H9 (cell line): ENCODE data around the gene TMEM184A. TPM values are rescaled to one million over a fixed set of nuclear protein-coding genes. Genes with fewer than 3 reads are reported as not detected.

Source experiments
- DNase-seq: peaks from one replicate; pipeline ENCODE4 v3.0.0-alpha.2; 2017
- H2AFZ ChIP-seq: one replicate; pipeline ENCODE4 v1.6.1; 2013; ENCODE audit warnings: mild to moderate bottlenecking, low read length, control low read depth, moderate library complexity
- H2AK5ac ChIP-seq: 2 replicates; pipeline ENCODE4 v1.6.1; 2013; ENCODE audit warnings: low read length, control low read depth, mixed read lengths; ENCODE audit not compliant: insufficient read length
- H2BK120ac ChIP-seq: one replicate; pipeline ENCODE4 v1.6.1; 2013; ENCODE audit warnings: low read depth, mild to moderate bottlenecking, low read length, control low read depth, inconsistent platforms; ENCODE audit not compliant: poor library complexity, severe bottlenecking
- H2BK12ac ChIP-seq: 2 replicates; pipeline ENCODE4 v1.6.1; 2013; ENCODE audit warnings: low read length, control low read depth, mixed read lengths, low read depth; ENCODE audit not compliant: insufficient read length
- H2BK15ac ChIP-seq: 2 replicates; pipeline ENCODE4 v1.6.1; 2013; ENCODE audit warnings: low read depth, low read length, control low read depth
- H2BK20ac ChIP-seq: one replicate; pipeline ENCODE4 v1.6.1; 2013; ENCODE audit warnings: low read depth, mild to moderate bottlenecking, low read length, control low read depth, inconsistent platforms; ENCODE audit not compliant: poor library complexity, severe bottlenecking
- H2BK5ac ChIP-seq: 2 replicates; pipeline ENCODE4 v1.6.1; 2013; ENCODE audit warnings: low read length, control low read depth, mixed read lengths; ENCODE audit not compliant: insufficient read length
- H3K14ac ChIP-seq: 2 replicates; pipeline ENCODE4 v1.6.1; 2013; ENCODE audit warnings: low read length, control low read depth; ENCODE audit not compliant: insufficient read depth
- H3K18ac ChIP-seq: 2 replicates; pipeline ENCODE4 v1.6.1; 2013; ENCODE audit warnings: low read depth, mild to moderate bottlenecking, mixed read lengths, low read length, control low read depth; ENCODE audit not compliant: insufficient read length
- H3K23ac ChIP-seq: 2 replicates; pipeline ENCODE4 v1.6.1; 2013; ENCODE audit warnings: low read length, control low read depth, mixed read lengths, low read depth; ENCODE audit not compliant: insufficient read length
- H3K23me2 ChIP-seq: 2 replicates; pipeline ENCODE4 v1.6.1; 2013; ENCODE audit warnings: low read depth, mild to moderate bottlenecking, mixed read lengths, low read length, control low read depth; ENCODE audit not compliant: insufficient read length, poor library complexity, severe bottlenecking
- H3K27ac ChIP-seq: 2 replicates; pipeline ENCODE4 v1.5.1; 2013; ENCODE audit warnings: low read length, control low read depth, mixed read lengths, low read depth; ENCODE audit not compliant: insufficient read length
- H3K27me3 ChIP-seq: 2 replicates; pipeline ENCODE4 v1.6.1; 2013; ENCODE audit warnings: low read length, control low read depth, inconsistent platforms; ENCODE audit not compliant: insufficient read depth
- H3K4ac ChIP-seq: 2 replicates; pipeline ENCODE4 v1.6.1; 2013; ENCODE audit warnings: low read depth, mild to moderate bottlenecking, control low read depth, inconsistent platforms, low read length, moderate library complexity
- H3K4me1 ChIP-seq: 2 replicates; pipeline ENCODE4 v1.6.1; 2013; ENCODE audit warnings: low read length, control low read depth, inconsistent platforms; ENCODE audit not compliant: insufficient read depth
- H3K4me2 ChIP-seq: 2 replicates; pipeline ENCODE4 v1.6.1; 2013; ENCODE audit warnings: low read length, control low read depth, mixed read lengths; ENCODE audit not compliant: insufficient read length, insufficient read depth
- H3K56ac ChIP-seq: 2 replicates; pipeline ENCODE4 v1.6.1; 2013; ENCODE audit warnings: low read depth, mild to moderate bottlenecking, mixed read lengths, low read length, control low read depth; ENCODE audit not compliant: insufficient read length
- H3K79me1 ChIP-seq: 2 replicates; pipeline ENCODE4 v1.6.1; 2013; ENCODE audit warnings: low read depth, mild to moderate bottlenecking, moderate library complexity, low read length, control low read depth, inconsistent platforms; ENCODE audit not compliant: insufficient read depth, poor library complexity, severe bottlenecking
- H3K79me2 ChIP-seq: 2 replicates; pipeline ENCODE4 v1.6.1; 2013; ENCODE audit warnings: low read length, control low read depth, inconsistent platforms; ENCODE audit not compliant: insufficient read depth
- H3K9ac ChIP-seq: 2 replicates; pipeline ENCODE4 v1.6.1; 2013; ENCODE audit warnings: low read length, control low read depth, mixed read lengths; ENCODE audit not compliant: insufficient read length; ENCODE audit errors: extremely low read depth
- H3K9me3 ChIP-seq: one replicate; pipeline ENCODE4 v1.6.1; 2013; ENCODE audit warnings: low read depth, low read length, inconsistent platforms; ENCODE audit not compliant: control insufficient read depth
- H3T11ph ChIP-seq: one replicate; pipeline ENCODE4 v1.6.1; 2013; ENCODE audit warnings: mild to moderate bottlenecking, low read length, control low read depth, inconsistent platforms
- H4K20me1 ChIP-seq: one replicate; pipeline ENCODE4 v1.6.1; 2013; ENCODE audit not compliant: control insufficient read depth, insufficient read length, insufficient read depth
- H4K5ac ChIP-seq: 2 replicates; pipeline ENCODE4 v1.6.1; 2013; ENCODE audit warnings: low read depth, mild to moderate bottlenecking, mixed read lengths, low read length, control low read depth; ENCODE audit not compliant: insufficient read length
- H4K8ac ChIP-seq: replicated peaks from 2 replicates; pipeline ENCODE4 v1.6.1; 2013; ENCODE audit warnings: low read length, control low read depth, mixed read lengths, low read depth; ENCODE audit not compliant: insufficient read length
- H4K91ac ChIP-seq: 2 replicates; pipeline ENCODE4 v1.6.1; 2013; ENCODE audit warnings: low read depth, mild to moderate bottlenecking, moderate library complexity, mixed read lengths, low read length, control low read depth; ENCODE audit not compliant: insufficient read length
- H3K27ac Mint-ChIP-seq, 3 experiments: 2 replicates in 2 of 3; 3 replicates in 1 of 3; pipeline ENCODE4 v1.8.0; 2020 to 2021; ENCODE audit warnings: mixed read lengths in 3 of 3, mild to moderate bottlenecking in 1 of 3, moderate library complexity in 1 of 3
- H3K27me3 Mint-ChIP-seq: 2 replicates; pipeline ENCODE4 v1.8.0; 2021; ENCODE audit warnings: low read depth, mild to moderate bottlenecking, moderate library complexity, mixed read lengths
- H3K36me3 Mint-ChIP-seq, 3 experiments: 2 replicates in 2 of 3; 3 replicates in 1 of 3; pipeline ENCODE4 v1.8.0; 2020 to 2021; ENCODE audit warnings: low read depth in 3 of 3, mixed read lengths in 3 of 3; ENCODE audit not compliant: insufficient read depth in 1 of 3
- H3K4me1 Mint-ChIP-seq, 2 experiments: 2 replicates each; pipeline ENCODE4 v1.8.0; 2020; ENCODE audit warnings: mixed read lengths in 2 of 2
- H3K4me3 Mint-ChIP-seq, 2 experiments: 2 replicates in 1 of 2; 3 replicates in 1 of 2; pipeline ENCODE4 v1.8.0; 2020 to 2021; ENCODE audit warnings: mild to moderate bottlenecking in 2 of 2, mixed read lengths in 2 of 2, moderate library complexity in 1 of 2
- H3K9me3 Mint-ChIP-seq, 2 experiments: 2 replicates in 1 of 2; 3 replicates in 1 of 2; pipeline ENCODE4 v1.8.0; 2020; ENCODE audit warnings: mild to moderate bottlenecking in 2 of 2, mixed read lengths in 2 of 2, moderate library complexity in 1 of 2
- WGBS: extraction: QIAGEN DNeasy Blood & Tissue Kit; methylation state at CpG from one replicate; pipeline ENCODE4 v1.1.7; 2013; ENCODE audit warnings: missing lambda C conversion rate, low lambda C conversion rate, mixed read lengths; ENCODE audit not compliant: insufficient read length; ENCODE audit errors: extremely low coverage; 5-methylcytosine and 5-hydroxymethylcytosine counted together
- total RNA-seq: library from RNA; stranded (reverse); gene quantifications from 2 replicates; pipeline ENCODE4 v1.2.1, GENCODE V29; 2021
- TF ChIP-seq, protein P1 (sequence below): fragments of 200-600 bp; sonication (generic); conservative IDR thresholded peaks from 3 replicates; pipeline ENCODE4 v1.8.0; 2021; ENCODE audit warnings: antibody characterized with exemption, mild to moderate bottlenecking

TMEM184A gene
- total RNA-seq, 1 experiment from 2014 or later = 1.3 TPM

DNA sequence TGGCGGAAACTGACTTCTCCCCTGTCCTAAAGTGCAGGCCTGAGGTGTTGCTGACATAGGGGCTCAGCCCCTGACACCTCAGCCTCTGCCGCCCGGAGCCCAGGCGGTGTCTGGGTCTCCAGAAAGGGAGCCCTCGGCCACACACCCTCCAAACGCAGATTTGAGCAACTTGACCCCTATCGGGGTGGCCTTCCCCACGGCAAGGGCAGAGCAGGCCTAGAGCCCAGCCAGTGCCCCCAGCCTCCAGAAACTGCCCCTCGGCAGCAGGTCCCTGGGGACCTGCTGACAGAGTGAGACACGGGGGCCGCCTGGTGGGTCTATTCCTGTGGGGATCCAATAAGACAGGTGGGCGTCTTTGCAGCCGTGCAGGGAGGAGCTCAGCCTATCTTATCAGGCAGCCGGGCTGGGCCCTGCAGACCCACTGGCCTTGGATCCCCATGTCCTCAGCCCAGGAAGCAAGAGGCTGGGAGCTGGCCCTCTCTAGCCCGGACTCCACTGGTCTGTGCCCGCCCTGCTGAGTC is 11.0 kb downstream of the TMEM184A start:
- no peaks in the 10 kb centered on the region for H3K9me3 ChIP-seq
- H3T11ph ChIP-seq = no peak overlapping the region
- H4K8ac ChIP-seq = no peak overlapping the region
- no peak overlapping the region for H2BK120ac ChIP-seq
- H3K36me3 Mint-ChIP-seq = peaks cover 3 to 12% (median 4%) of the 10 kb centered on the region in 3 experiments; a peak in 4 of 7 replicates
- H3K4me3 Mint-ChIP-seq = no peak overlapping the region
- no peaks in the 10 kb centered on the region for H4K20me1 ChIP-seq
- TF ChIP-seq, protein P1, sequence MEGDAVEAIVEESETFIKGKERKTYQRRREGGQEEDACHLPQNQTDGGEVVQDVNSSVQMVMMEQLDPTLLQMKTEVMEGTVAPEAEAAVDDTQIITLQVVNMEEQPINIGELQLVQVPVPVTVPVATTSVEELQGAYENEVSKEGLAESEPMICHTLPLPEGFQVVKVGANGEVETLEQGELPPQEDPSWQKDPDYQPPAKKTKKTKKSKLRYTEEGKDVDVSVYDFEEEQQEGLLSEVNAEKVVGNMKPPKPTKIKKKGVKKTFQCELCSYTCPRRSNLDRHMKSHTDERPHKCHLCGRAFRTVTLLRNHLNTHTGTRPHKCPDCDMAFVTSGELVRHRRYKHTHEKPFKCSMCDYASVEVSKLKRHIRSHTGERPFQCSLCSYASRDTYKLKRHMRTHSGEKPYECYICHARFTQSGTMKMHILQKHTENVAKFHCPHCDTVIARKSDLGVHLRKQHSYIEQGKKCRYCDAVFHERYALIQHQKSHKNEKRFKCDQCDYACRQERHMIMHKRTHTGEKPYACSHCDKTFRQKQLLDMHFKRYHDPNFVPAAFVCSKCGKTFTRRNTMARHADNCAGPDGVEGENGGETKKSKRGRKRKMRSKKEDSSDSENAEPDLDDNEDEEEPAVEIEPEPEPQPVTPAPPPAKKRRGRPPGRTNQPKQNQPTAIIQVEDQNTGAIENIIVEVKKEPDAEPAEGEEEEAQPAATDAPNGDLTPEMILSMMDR = no peak
- H2BK20ac ChIP-seq = no peak overlapping the region
- H3K27me3 Mint-ChIP-seq = no peaks in the 10 kb centered on the region
- no peak overlapping the region for H3K27ac ChIP-seq
- H2BK5ac ChIP-seq = no peak overlapping the region
- no peak overlapping the region for H3K56ac ChIP-seq
- no peaks in the 10 kb centered on the region for H3K4me1 Mint-ChIP-seq
- H2AFZ ChIP-seq = no peak overlapping the region
- no peaks in the 10 kb centered on the region for H3K79me1 ChIP-seq
- no peak overlapping the region for H2BK15ac ChIP-seq
- H2BK12ac ChIP-seq = no peak overlapping the region
- H3K4ac ChIP-seq = no peak overlapping the region
- H3K27ac Mint-ChIP-seq = no peak overlapping the region
- no peak overlapping the region for H4K91ac ChIP-seq
- no peaks in the 10 kb centered on the region for H3K4me1 ChIP-seq
- WGBS = no CpG with 5 or more reads among the region's 16 CpGs
- no peak overlapping the region for H4K5ac ChIP-seq
- H3K9me3 Mint-ChIP-seq = no peaks in the 10 kb centered on the region; a peak in 1 of 5 replicates
- H3K27me3 ChIP-seq = no peaks in the 10 kb centered on the region
- H3K14ac ChIP-seq = no peak overlapping the region
- no peak overlapping the region for H3K4me2 ChIP-seq
- H3K18ac ChIP-seq = no peak overlapping the region
- H3K23me2 ChIP-seq = no peaks in the 10 kb centered on the region
- H2AK5ac ChIP-seq = no peak overlapping the region
- no peak overlapping the region for H3K9ac ChIP-seq
- no peaks in the 10 kb centered on the region for H3K79me2 ChIP-seq
- no peak overlapping the region for H3K23ac ChIP-seq
- no peak for DNase-seq
